ENCODE data around the gene NPW. TPM values are rescaled to one million over a fixed set of nuclear protein-coding genes. Genes with fewer than 3 reads are reported as not detected.
A peak's percentile ranks its signal among the peaks of the same experiment; 100 is the strongest.

NPW gene
- total RNA-seq, 1 experiment from 2014 or later: 1.6 TPM

- no peaks in the 10 kb centered on the region for H3K27me3 ChIP-seq
- peak; percentile 77 to 78 for DNase-seq
- peaks cover 49% of the 10 kb centered on the region for H3K4me1 ChIP-seq
- H3K36me3 ChIP-seq: no peaks in the 10 kb centered on the region
- H3K27ac ChIP-seq: peak overlapping the region; percentile 73
- H3K9me3 ChIP-seq (replicated peaks): no peaks in the 10 kb centered on the region
- no peak overlapping the region for H3K4me3 ChIP-seq
Observed at GRCh38 chr16:2039274-2040031, 19.9 kb downstream of the NPW start.

DNA sequence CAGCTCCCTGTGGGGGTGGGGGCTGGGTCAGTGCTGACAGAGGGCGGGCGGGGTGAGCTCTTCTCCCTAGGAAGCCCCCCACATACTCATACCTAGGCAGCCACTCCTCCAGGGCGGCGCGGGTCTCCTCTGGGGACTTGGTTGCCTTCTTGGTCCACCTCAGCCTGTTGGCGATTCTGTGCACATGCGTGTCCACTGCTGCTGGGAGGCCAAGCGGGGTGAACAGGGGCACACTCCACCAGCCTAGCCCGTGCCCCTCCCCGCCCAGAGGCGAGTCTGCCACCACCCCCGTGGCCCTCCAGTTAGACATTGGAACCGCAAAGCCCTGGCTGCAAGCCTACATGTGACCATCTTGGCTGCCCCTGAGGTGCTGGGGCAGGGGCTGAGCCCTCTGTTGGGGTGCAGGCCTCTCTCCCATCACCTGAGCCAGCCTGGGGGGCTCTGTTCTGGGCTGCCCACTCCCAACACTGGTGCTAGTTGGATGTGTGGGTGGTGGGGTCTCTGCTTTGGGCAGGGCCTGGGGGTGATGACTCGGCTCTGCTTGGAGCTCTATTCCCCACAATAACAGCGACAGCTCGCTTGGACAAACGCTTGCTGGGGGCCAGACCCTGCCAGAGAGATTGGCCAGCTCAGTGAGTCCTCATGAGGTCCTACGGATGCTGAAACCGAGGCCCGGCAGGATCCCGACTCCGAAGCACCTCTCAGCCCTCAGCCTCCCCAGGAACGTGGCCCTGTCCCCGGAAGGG lies 20.6 kb downstream of the NPW start:
- Histone ChIP-seq H3K27me3 (no peaks in the 10 kb centered on the region), H3K36me3 (no peaks in the 10 kb centered on the region), H3K9me3 (replicated peaks) (no peaks in the 10 kb centered on the region), H3K4me1 (peaks cover 44% of the 10 kb centered on the region), H3K4me3 (no peak overlapping the region), H3K27ac (peak overlapping the region; percentile 73)
- DNase-seq: no peak

GRCh38 chr16:2040787-2041522 lies 21.4 kb downstream of the NPW start:
- Histone ChIP-seq H3K9me3 (replicated peaks) (no peaks in the 10 kb centered on the region), H3K4me3 (no peak overlapping the region), H3K36me3 (no peaks in the 10 kb centered on the region), H3K27me3 (no peaks in the 10 kb centered on the region), H3K4me1 (peaks cover 41% of the 10 kb centered on the region), H3K27ac (peak overlapping the region; percentile 73)
- peak; percentile 76 to 79 for DNase-seq

GRCh38 chr16:2042171-2042985 lies 22.8 kb downstream of the NPW start:
- DNase-seq: no peak
- Histone ChIP-seq H3K4me1 (peaks cover 38% of the 10 kb centered on the region), H3K27me3 (no peaks in the 10 kb centered on the region), H3K36me3 (no peaks in the 10 kb centered on the region), H3K27ac (no peak overlapping the region), H3K9me3 (replicated peaks) (no peaks in the 10 kb centered on the region), H3K4me3 (no peak overlapping the region)

DNA sequence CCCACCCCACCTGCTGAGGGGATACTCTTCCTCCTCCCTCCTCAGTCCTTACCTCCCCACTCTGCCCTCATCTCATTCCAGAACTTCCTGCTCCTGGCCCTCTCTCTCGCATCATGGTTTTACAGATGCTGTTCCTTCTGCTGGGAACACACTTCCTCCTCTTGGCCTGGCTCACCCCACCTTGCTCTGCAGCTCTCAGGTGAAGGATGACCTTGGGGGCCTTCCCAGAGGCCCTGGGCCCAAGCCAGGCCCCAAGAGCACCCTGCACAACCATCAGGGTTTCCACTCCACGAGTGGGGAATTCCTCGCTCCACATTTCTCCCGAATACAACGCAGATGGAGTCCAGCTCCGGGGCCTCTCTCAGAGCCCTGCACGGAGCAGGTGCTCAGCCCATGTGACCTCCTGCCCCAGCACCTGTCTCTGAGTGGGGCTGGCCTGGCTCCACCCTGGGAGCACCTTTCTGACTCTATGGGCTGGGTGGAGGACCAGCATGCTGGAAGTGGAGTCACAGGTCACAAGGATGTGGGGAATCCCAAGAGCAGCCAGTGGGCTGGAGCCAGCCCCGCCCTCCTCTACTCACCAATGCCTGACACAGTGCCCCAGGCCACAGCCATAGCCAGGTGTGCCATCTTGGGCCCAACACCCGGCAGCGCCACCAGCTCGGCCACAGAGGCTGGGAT lies 23.5 kb downstream of the NPW start:
- H3K9me3 ChIP-seq (replicated peaks): no peaks in the 10 kb centered on the region
- H3K4me1 ChIP-seq: peaks cover 38% of the 10 kb centered on the region

DNA sequence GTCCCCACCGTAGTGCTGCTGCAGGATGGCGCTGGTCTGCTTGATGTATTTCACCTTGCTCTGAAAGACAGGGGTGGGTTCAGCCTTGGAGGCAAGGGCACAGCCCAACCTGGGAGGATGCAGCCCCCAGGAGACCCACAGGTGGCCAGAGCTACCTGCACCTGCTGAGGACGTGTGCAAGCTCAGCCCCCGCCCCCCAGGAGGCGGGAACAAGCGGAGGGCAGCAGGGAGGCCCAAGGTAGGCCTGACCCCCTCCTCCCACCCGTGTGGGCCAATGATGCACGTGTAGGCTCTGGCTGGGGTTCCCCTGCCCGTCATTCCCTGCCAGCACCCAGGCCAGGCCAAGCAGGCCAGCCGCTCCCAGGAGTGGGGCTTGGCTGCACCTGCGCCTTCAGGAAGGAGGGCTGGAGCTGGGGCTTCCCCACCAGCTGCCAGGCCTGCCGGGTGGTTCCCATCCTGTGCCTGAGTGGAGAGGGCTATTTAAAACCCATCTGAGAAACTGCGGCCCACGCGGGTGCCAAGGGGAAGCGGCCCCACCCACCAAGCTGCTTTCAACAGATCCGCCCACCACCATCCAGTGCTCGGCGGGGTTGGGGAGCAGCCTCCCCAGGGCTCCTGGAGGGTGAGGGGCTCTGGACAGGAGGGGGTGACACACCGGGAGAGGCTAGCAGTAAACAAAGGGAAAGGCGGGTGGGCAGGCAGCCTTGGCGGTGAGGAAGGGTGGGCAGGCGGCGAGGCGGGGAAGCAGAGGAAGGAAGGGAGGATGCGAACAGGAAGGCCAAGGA lies 24.3 kb downstream of the NPW start:
- no peaks in the 10 kb centered on the region for H3K27me3 ChIP-seq
- no peaks in the 10 kb centered on the region for H3K36me3 ChIP-seq
- no peaks in the 10 kb centered on the region for H3K9me3 ChIP-seq (replicated peaks)
- H3K4me3 ChIP-seq: no peak overlapping the region
- DNase-seq: no peak
- H3K4me1 ChIP-seq: peaks cover 39% of the 10 kb centered on the region
- H3K27ac ChIP-seq: no peak overlapping the region

More for the DNA sequence above, 23.5 kb downstream of the NPW start:
- H3K4me3 ChIP-seq: no peak overlapping the region
- no peak for DNase-seq
- H3K27ac ChIP-seq: no peak overlapping the region
- no peaks in the 10 kb centered on the region for H3K36me3 ChIP-seq
- no peaks in the 10 kb centered on the region for H3K27me3 ChIP-seq

DNA sequence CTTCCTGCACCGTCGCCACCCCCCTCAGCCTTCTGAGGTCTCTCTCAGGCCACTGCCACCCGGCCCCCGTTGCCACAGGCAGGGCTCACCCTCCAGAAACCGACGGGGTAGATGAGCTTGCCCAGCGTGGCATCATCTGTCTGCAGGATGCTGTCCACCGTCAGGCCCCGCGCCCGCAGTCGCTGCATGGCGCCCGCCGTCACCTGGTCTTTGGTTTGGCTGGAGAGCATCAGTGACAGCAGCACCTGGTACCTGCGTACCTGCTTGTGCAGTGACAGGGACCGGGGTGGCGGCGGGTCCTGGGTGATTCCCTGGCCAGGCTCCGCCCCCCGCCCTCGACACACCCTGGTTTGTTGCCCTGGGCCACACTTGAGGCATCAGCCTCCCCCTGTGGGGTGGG lies 25.0 kb downstream of the NPW start:
- H3K4me3 ChIP-seq: no peak overlapping the region
- no peaks in the 10 kb centered on the region for H3K9me3 ChIP-seq (replicated peaks)
- no peaks in the 10 kb centered on the region for H3K36me3 ChIP-seq
- H3K4me1 ChIP-seq: peaks cover 32% of the 10 kb centered on the region
- DNase-seq: no peak
- H3K27me3 ChIP-seq: no peaks in the 10 kb centered on the region
- no peak overlapping the region for H3K27ac ChIP-seq

DNA sequence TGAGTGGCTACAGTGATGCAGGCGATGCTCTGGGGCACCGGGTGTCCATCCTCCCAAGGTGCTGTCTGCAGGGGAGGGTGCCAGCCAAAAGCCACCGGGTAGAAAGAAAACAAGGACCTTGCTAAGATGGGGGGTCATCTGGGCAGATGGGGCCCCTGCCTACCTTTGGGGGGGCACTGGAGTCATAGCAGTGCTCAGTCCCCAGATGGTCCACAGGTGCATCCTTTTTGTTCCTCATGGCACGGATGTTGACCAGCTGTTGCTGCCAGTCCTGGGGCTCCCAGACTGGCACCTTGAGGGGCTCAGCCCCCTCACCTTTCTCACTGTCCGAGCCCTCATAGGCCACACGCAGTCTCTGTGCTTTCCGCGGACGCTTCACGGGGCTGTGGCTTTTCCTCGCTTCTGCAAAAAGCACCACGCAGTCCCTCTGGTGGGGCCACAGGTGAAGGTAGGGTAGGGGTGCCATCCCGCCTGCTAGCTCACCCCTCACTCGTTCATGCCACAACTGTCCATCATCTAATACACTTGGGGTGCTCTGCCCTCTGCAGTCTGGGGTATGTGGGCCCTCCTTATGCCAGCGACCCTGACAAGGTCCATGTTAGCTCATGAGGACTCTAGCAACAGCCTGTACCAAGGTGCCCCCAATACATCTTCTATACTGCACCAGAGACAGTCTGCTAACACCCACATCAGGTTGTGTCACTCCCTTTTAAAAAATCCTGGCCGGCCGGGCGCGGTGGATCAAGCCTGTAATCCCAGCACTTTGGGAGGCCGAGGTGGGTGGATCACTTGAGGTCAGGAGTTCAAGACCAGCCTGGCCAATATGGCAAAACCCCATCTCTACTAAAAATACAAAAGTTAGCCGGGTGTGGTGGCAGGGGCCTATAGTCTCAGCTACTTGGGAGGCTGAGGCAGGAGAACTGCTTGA lies 26.6 kb downstream of the NPW start:
- Histone ChIP-seq H3K27ac (no peak overlapping the region), H3K36me3 (peaks cover 4% of the 10 kb centered on the region; the same call in 1 of the 2 replicates), H3K4me1 (peaks cover 15% of the 10 kb centered on the region), H3K27me3 (no peaks in the 10 kb centered on the region), H3K9me3 (replicated peaks) (no peaks in the 10 kb centered on the region), H3K4me3 (no peak overlapping the region)
- no peak for DNase-seq

- Histone ChIP-seq H3K9me3 (replicated peaks) (no peaks in the 10 kb centered on the region), H3K27ac (no peak overlapping the region), H3K4me3 (peak overlapping the region; percentile 86), H3K36me3 (peaks cover 4% of the 10 kb centered on the region; the same call in 1 of the 2 replicates), H3K4me1 (peaks cover 8% of the 10 kb centered on the region), H3K27me3 (no peaks in the 10 kb centered on the region)
- no peak for DNase-seq
Observed at GRCh38 chr16:2046893-2047329, 27.3 kb downstream of the NPW start.

DNA sequence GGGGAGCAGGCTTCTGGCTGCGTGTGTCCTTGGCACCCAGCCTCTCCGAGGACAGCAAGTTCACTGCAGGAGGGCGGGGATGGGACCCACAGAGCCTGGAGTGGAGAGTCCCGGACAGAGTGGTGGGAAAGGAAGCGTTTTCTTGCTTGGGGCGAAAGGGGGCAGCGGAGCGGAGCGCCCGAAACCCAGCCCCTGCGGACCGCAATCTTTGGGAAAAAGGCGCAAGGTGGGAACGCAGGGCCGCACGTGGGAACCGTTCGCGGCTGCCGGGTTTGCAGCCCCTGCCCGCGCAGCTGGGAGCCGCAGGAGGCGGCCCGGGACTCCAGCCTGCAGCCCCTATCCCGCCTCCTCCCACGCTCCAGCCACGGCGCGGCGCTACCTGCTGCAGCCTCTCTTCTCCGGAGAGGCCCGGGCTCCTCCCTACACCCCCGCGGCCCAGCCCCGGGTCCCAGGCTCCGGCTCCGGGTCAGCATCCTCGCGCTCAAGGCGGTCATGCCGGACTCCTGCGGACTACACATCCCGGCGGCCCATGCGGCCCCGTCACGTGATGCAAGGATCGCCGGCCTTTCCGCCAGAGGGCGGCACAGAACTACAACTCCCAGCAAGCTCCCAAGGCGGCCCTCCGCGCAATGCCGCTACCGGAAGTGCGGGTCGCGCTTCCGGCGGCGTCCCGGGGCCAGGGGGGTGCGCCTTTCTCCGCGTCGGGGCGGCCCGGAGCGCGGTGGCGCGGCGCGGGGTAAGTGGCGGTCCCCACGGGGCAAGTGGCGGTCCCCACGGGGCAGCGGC lies 27.9 kb downstream of the NPW start, which contains the start of the genes NTHL1 and TSC2:
Gene NTHL1, minus strand, starts transcription at position 505 of the 786 bp plus-strand sequence. Its CDS starts 11 bp downstream, at position 494.
Gene TSC2, plus strand, starts transcription at position 656 of the 786 bp plus-strand sequence. CDS start 631 bp downstream, outside the sequence.
- no peak within 1 kb of the TSS for H3K27ac ChIP-seq

DNA sequence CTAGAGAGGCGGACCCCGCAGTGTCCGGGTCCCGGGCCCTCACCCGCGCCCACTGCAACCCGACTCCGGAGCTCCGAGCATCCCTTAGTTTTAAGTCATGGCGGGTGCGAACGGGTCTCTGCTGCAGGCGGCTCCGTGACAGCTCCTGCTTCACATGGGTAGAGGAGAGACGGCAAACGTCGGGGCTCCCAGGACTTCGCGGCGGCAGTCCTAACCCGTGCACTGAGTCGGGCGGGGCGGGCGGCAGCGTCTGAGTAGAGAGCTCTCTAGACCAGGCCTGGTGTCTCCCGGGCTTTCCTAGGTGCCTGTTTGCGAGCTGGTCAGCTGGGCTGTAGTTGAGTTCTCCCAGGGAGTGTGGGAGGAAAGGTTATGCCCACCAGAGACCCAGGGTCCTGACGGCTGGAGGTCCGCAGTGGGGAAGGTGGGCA lies 28.5 kb downstream of the NPW start:
- Histone ChIP-seq H3K4me3 (peak overlapping the region; percentile 86), H3K27ac (no peak overlapping the region), H3K36me3 (peaks cover 4% of the 10 kb centered on the region; the same call in 1 of the 2 replicates), H3K4me1 (peaks cover 2% of the 10 kb centered on the region; the same call in 1 of the 2 replicates), H3K9me3 (replicated peaks) (no peaks in the 10 kb centered on the region), H3K27me3 (no peaks in the 10 kb centered on the region)
- no peak for DNase-seq

More for the DNA sequence above, 27.9 kb downstream of the NPW start, which contains the start of the genes NTHL1 and TSC2:
- H3K9me3 ChIP-seq (replicated peaks): no peaks in the 10 kb centered on the region
- peaks cover 4% of the 10 kb centered on the region; the same call in 1 of the 2 replicates for H3K36me3 ChIP-seq
- H3K27me3 ChIP-seq: no peaks in the 10 kb centered on the region
- peak; percentile 94 to 95 for DNase-seq
- peaks cover 2% of the 10 kb centered on the region for H3K4me1 ChIP-seq
- peak within 1 kb of the TSS; percentile 86 for H3K4me3 ChIP-seq
